ENCODE data around the gene ARHGAP31.
"Not testable (repeated sequence)": the region's sequence is repeated elsewhere in the genome, so short reads cannot be mapped to it uniquely, and the experiment has no call there.

Gene ARHGAP31

GRCh38 chr3:119360736-119361462 is 66.7 kb downstream of the ARHGAP31 start:
- Histone ChIP-seq H3K4me3 (ENCODE audit: low read length) (no peak overlapping the region), H3K27ac (ENCODE audit: low read length) (no peak overlapping the region), H3K27me3 (ENCODE audit: control insufficient read depth, insufficient read depth, low read length) (no peaks in the 10 kb centered on the region), H3K4me1 (ENCODE audit: control insufficient read depth, insufficient read depth, low read length) (peaks cover 7% of the 10 kb centered on the region; the same call in 1 of the 2 replicates), H3K36me3 (ENCODE audit: control insufficient read depth, insufficient read depth, low read length) (no peaks in the 10 kb centered on the region), H3K9me3 (ENCODE audit: control insufficient read depth, insufficient read depth, low read length) (no peaks in the 10 kb centered on the region)
- DNase-seq (ENCODE audit: low read depth, low spot score): no peak
- no CpG with 5 or more reads among the region's 3 CpGs for WGBS (ENCODE audit: insufficient coverage, insufficient read length)

GRCh38 chr3:119362010-119362409 is 67.8 kb downstream of the ARHGAP31 start:
- Histone ChIP-seq H3K36me3 (ENCODE audit: control insufficient read depth, insufficient read depth, low read length) (no peaks in the 10 kb centered on the region), H3K9me3 (ENCODE audit: control insufficient read depth, insufficient read depth, low read length) (no peaks in the 10 kb centered on the region), H3K4me3 (ENCODE audit: low read length) (no peak overlapping the region), H3K27ac (ENCODE audit: low read length) (no peak overlapping the region), H3K4me1 (ENCODE audit: control insufficient read depth, insufficient read depth, low read length) (peaks cover 7% of the 10 kb centered on the region; the same call in 1 of the 2 replicates), H3K27me3 (ENCODE audit: control insufficient read depth, insufficient read depth, low read length) (no peaks in the 10 kb centered on the region)
- no peak for DNase-seq (ENCODE audit: low read depth, low spot score)
- no CpG with 5 or more reads among the region's 2 CpGs for WGBS (ENCODE audit: insufficient coverage, insufficient read length)

- Histone ChIP-seq H3K27me3 (ENCODE audit: control insufficient read depth, insufficient read depth, low read length) (no peaks in the 10 kb centered on the region), H3K36me3 (ENCODE audit: control insufficient read depth, insufficient read depth, low read length) (no peaks in the 10 kb centered on the region), H3K4me3 (ENCODE audit: low read length) (no peak overlapping the region), H3K27ac (ENCODE audit: low read length) (no peak overlapping the region), H3K4me1 (ENCODE audit: control insufficient read depth, insufficient read depth, low read length) (peaks cover 5% of the 10 kb centered on the region; the same call in 1 of the 2 replicates), H3K9me3 (ENCODE audit: control insufficient read depth, insufficient read depth, low read length) (no peaks in the 10 kb centered on the region)
- WGBS (ENCODE audit: insufficient coverage, insufficient read length): no CpG with 5 or more reads among the region's 7 CpGs
- DNase-seq (ENCODE audit: low read depth, low spot score): no peak
Observed at GRCh38 chr3:119362940-119363725, 69.0 kb downstream of the ARHGAP31 start.

GRCh38 chr3:119364401-119364800 is 70.2 kb downstream of the ARHGAP31 start:
- H3K9me3 ChIP-seq (ENCODE audit: control insufficient read depth, insufficient read depth, low read length): no peaks in the 10 kb centered on the region
- H3K4me1 ChIP-seq (ENCODE audit: control insufficient read depth, insufficient read depth, low read length): peaks cover 5% of the 10 kb centered on the region; the same call in 1 of the 2 replicates
- WGBS (ENCODE audit: insufficient coverage, insufficient read length): no CpG with 5 or more reads among the region's 1 CpG
- no peak overlapping the region for H3K4me3 ChIP-seq (ENCODE audit: low read length)
- no peaks in the 10 kb centered on the region for H3K27me3 ChIP-seq (ENCODE audit: control insufficient read depth, insufficient read depth, low read length)
- no peaks in the 10 kb centered on the region for H3K36me3 ChIP-seq (ENCODE audit: control insufficient read depth, insufficient read depth, low read length)
- H3K27ac ChIP-seq (ENCODE audit: low read length): no peak overlapping the region
- no peak for DNase-seq (ENCODE audit: low read depth, low spot score)

GRCh38 chr3:119365418-119365817 is 71.2 kb downstream of the ARHGAP31 start:
- DNase-seq (ENCODE audit: low read depth, low spot score): no peak
- H3K27me3 ChIP-seq (ENCODE audit: control insufficient read depth, insufficient read depth, low read length): no peaks in the 10 kb centered on the region
- no peak overlapping the region for H3K4me3 ChIP-seq (ENCODE audit: low read length)
- peaks cover 2% of the 10 kb centered on the region; the same call in 1 of the 2 replicates for H3K4me1 ChIP-seq (ENCODE audit: control insufficient read depth, insufficient read depth, low read length)
- H3K36me3 ChIP-seq (ENCODE audit: control insufficient read depth, insufficient read depth, low read length): no peaks in the 10 kb centered on the region
- no peaks in the 10 kb centered on the region for H3K9me3 ChIP-seq (ENCODE audit: control insufficient read depth, insufficient read depth, low read length)
- WGBS (ENCODE audit: insufficient coverage, insufficient read length): no CpG with 5 or more reads among the region's 3 CpGs
- no peak overlapping the region for H3K27ac ChIP-seq (ENCODE audit: low read length)

- no peaks in the 10 kb centered on the region for H3K4me1 ChIP-seq (ENCODE audit: control insufficient read depth, insufficient read depth, low read length)
- H3K36me3 ChIP-seq (ENCODE audit: control insufficient read depth, insufficient read depth, low read length): no peaks in the 10 kb centered on the region
- no peak overlapping the region for H3K27ac ChIP-seq (ENCODE audit: low read length)
- WGBS (ENCODE audit: insufficient coverage, insufficient read length): no CpG with 5 or more reads among the region's 2 CpGs
- no peak overlapping the region for H3K4me3 ChIP-seq (ENCODE audit: low read length)
- H3K9me3 ChIP-seq (ENCODE audit: control insufficient read depth, insufficient read depth, low read length): no peaks in the 10 kb centered on the region
- H3K27me3 ChIP-seq (ENCODE audit: control insufficient read depth, insufficient read depth, low read length): no peaks in the 10 kb centered on the region
- no peak for DNase-seq (ENCODE audit: low read depth, low spot score)
Observed at GRCh38 chr3:119367000-119367399, 72.8 kb downstream of the ARHGAP31 start.

- Histone ChIP-seq H3K27me3 (ENCODE audit: control insufficient read depth, insufficient read depth, low read length) (no peaks in the 10 kb centered on the region), H3K4me3 (ENCODE audit: low read length) (no peak overlapping the region), H3K4me1 (ENCODE audit: control insufficient read depth, insufficient read depth, low read length) (no peaks in the 10 kb centered on the region), H3K27ac (ENCODE audit: low read length) (no peak overlapping the region), H3K36me3 (ENCODE audit: control insufficient read depth, insufficient read depth, low read length) (no peaks in the 10 kb centered on the region), H3K9me3 (ENCODE audit: control insufficient read depth, insufficient read depth, low read length) (no peaks in the 10 kb centered on the region)
- WGBS (ENCODE audit: insufficient coverage, insufficient read length): 100% methylated on average over 1 of the region's 4 CpGs
- no peak for DNase-seq (ENCODE audit: low read depth, low spot score)
Observed at GRCh38 chr3:119368298-119368697, 74.1 kb downstream of the ARHGAP31 start.

DNA sequence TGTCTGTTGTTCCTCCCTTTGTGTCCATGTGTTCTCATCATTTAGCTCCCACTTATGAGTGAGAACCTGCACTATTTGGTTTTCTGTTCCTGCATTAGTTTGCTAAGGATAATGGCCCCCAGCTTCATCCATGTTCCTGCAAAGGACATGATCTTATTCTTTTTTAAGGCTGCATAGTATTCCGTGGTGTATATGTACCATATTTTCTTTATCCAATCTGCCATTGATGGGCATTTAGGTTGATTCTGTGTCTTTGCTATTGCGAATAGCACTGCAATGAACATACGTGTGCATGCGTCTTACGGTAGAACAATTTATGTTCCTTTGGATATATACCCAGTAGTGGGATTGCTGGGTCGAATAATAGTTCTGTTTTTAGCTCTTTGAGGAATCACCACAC is 77.6 kb downstream of the ARHGAP31 start:
- H3K4me1 ChIP-seq (ENCODE audit: control insufficient read depth, insufficient read depth, low read length); H3K36me3 ChIP-seq (ENCODE audit: control insufficient read depth, insufficient read depth, low read length); H3K4me3 ChIP-seq (ENCODE audit: low read length); H3K9me3 ChIP-seq (ENCODE audit: control insufficient read depth, insufficient read depth, low read length); H3K27me3 ChIP-seq (ENCODE audit: control insufficient read depth, insufficient read depth, low read length); H3K27ac ChIP-seq (ENCODE audit: low read length); DNase-seq (ENCODE audit: low read depth, low spot score): not testable (repeated sequence)
- no CpG with 5 or more reads among the region's 6 CpGs for WGBS (ENCODE audit: insufficient coverage, insufficient read length)

DNA sequence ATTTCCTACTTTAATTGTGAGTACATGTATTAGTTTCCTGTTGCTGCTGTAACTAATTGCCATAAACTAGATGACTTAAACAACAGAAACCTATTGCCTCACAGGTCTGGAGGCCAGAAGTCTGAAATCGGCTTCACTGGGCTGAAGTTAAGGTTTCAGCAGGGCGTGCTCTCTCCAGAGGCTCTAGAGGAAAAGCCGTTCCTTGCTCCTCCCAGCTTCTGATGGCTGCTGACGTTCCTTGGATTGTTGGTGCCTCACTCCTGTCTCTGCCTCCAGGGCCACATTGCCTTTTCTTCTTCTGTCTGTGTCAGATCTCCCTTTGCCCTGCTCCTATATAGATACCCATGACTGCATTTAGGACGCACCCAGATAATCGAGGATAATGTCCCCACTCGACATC is 80.9 kb downstream of the ARHGAP31 start:
- Histone ChIP-seq H3K4me3 (ENCODE audit: low read length) (no peak overlapping the region), H3K9me3 (ENCODE audit: control insufficient read depth, insufficient read depth, low read length) (no peaks in the 10 kb centered on the region), H3K27ac (ENCODE audit: low read length) (no peak overlapping the region), H3K36me3 (ENCODE audit: control insufficient read depth, insufficient read depth, low read length) (no peaks in the 10 kb centered on the region), H3K27me3 (ENCODE audit: control insufficient read depth, insufficient read depth, low read length) (no peaks in the 10 kb centered on the region), H3K4me1 (ENCODE audit: control insufficient read depth, insufficient read depth, low read length) (no peaks in the 10 kb centered on the region)
- DNase-seq (ENCODE audit: low read depth, low spot score): no peak
- no CpG with 5 or more reads among the region's 7 CpGs for WGBS (ENCODE audit: insufficient coverage, insufficient read length)

DNA sequence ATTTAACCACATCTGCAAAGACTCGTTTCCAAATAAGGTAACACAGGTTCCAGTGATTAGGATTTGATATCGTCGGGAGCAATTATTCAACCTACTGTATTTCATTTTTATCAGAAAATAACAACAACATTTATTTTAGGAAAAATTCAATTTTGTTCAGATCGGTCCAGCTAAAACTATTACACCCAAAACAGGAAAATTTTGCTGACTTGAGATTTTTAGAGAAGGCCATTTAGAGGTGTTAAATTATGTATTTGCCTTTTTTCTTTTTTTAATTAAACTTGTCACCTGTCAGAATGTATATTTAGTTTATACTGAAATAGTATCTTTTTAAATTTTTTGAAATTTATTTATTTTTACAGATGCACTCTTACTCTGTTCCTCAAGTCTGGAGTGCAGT is 81.3 kb downstream of the ARHGAP31 start:
- Histone ChIP-seq H3K9me3 (ENCODE audit: control insufficient read depth, insufficient read depth, low read length) (no peaks in the 10 kb centered on the region), H3K27me3 (ENCODE audit: control insufficient read depth, insufficient read depth, low read length) (no peaks in the 10 kb centered on the region), H3K4me1 (ENCODE audit: control insufficient read depth, insufficient read depth, low read length) (no peaks in the 10 kb centered on the region), H3K27ac (ENCODE audit: low read length) (no peak overlapping the region), H3K36me3 (ENCODE audit: control insufficient read depth, insufficient read depth, low read length) (no peaks in the 10 kb centered on the region), H3K4me3 (ENCODE audit: low read length) (no peak overlapping the region)
- no peak for DNase-seq (ENCODE audit: low read depth, low spot score)
- no CpG with 5 or more reads among the region's 4 CpGs for WGBS (ENCODE audit: insufficient coverage, insufficient read length)

All from iPS DF 6.9 (cell line).